GM21423 (cell line): Measurements from ENCODE around the gene SLC28A1.

Experiments used
- ATAC-seq: cut with Tn5 transposase; IDR thresholded peaks from one replicate; pipeline ENCODE4 v1.9.1; 2021; ENCODE audit warnings: mild to moderate bottlenecking, moderate library complexity; ENCODE audit not compliant: unreplicated experiment

The SLC28A1 gene

DNA sequence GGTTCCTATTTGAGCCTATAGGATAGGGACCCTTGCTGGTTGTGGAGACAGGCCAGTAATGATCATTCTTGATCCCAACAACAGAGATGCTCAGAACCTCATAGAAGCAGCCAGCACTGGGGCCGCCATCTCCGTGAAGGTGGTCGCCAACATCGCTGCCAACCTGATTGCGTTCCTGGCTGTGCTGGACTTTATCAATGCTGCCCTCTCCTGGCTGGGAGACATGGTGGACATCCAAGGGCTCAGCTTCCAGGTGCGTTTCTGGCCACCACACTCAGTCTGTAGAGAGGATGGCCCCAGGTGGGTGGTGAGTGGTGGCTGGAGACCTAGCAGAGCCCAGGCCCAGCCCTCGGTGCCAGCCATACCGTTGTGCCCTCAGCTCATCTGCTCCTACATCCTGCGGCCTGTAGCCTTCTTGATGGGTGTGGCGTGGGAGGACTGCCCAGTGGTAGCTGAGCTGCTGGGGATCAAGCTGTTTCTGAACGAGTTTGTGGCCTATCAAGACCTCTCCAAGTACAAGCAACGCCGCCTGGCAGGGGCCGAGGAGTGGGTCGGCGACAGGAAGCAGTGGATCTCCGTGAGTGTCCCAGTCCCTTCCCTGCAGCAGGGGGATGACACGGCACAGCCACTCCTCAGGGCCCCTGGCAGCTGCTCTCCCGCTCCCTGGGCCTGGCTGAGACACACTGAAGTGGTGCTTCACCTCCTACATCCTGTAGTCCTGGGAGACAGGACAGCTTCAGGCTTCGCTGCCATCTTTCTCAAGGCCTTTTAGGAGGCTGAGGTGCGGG, 50.7 kb downstream of the SLC28A1 start:
- ATAC-seq = no peak

GRCh38 chr15:84937144-84937543, 52.7 kb downstream of the SLC28A1 start:
- ATAC-seq = no peak

- no peak for ATAC-seq
These were observed 54.3 kb downstream of the SLC28A1 start for GRCh38 chr15:84938726-84939125.

DNA sequence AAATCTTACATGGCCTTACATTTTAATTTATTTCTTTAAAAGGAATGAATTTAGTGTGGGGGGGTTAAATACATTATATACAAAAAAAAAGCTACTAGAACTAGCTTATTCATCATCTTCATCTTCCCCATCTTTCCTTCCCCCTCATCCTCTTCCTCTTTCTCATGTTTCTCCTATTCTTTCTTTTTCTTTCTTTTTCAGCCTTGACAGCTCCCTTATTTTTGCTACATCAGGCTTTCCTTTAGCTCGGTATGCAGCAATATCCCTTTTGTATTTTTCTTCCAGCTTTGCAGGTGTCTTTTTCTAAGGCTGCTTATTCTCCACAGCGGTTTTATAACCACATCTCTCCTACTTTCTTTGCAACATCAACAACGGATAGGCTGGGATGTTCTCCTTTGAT, 55.9 kb downstream of the SLC28A1 start:
- ATAC-seq = no peak

GRCh38 chr15:84942456-84942855, 58.0 kb downstream of the SLC28A1 start:
- ATAC-seq = no peak

- no peak for ATAC-seq
These were observed 59.8 kb downstream of the SLC28A1 start for GRCh38 chr15:84944311-84944710.

GRCh38 chr15:84944861-84945260, 60.4 kb downstream of the SLC28A1 start:
- no peak for ATAC-seq

GRCh38 chr15:84946772-84947489, 62.5 kb downstream of the SLC28A1 start:
- ATAC-seq = no peak

- no peak for ATAC-seq
These were observed 63.7 kb downstream of the SLC28A1 start for GRCh38 chr15:84947947-84948830.

- ATAC-seq = no peak
These were observed 64.6 kb downstream of the SLC28A1 start for GRCh38 chr15:84949043-84949442.

DNA sequence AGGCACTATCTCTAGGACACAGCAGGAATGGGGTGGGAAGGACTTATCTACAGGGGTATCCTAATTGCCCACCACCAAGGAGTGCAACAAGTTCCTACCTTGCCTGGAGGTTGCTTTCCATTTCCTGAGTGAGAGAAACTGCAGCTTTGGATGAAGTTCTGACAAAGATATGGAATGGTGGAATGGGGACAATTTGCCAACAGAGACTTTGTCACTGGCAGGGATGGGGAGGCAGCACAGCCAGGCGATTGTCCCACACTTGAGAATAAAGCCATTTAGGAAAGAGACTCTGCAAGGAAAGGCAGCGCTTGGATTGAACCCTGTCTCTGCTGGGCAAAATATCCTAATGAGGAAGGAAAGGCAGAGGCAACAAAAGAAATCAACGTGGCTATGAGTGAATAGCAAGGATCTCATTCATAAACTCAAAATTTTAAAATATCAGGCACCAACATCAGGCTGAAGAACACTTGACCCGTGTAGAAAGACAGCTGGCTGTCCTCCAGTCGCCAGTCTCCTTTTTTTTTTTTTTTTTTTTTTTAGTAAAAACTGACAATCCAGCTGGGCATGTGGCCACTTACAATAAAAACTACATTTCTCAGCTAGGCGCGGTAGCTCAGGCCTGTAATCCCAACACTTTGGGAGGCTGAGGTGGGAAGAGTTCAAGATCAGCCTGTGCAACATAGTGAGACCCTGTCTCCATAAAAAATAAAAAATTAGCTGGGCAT, 65.5 kb downstream of the SLC28A1 start:
- ATAC-seq = no peak

- ATAC-seq = no peak
These were observed 66.2 kb downstream of the SLC28A1 start for GRCh38 chr15:84950570-84951111.

DNA sequence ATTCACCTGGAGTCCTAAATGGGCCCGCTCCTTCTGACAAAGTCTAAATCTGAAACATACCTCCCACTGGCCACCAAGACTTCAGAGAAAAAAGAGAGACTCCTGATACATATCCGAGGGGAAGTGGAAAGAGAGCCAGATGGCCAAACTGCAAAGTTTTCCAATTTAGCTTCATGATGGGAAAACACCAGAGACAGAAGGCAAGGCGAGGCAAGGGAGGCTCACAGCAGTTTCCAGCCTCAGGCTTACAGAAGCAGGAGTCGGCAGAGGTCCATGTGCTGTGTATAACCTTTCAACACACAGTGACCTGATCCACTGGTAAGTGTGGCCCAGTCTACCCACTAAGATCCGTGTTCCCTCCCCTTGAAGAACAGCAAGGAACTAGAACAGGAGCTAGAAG, 67.3 kb downstream of the SLC28A1 start:
- no peak for ATAC-seq

GRCh38 chr15:84953136-84953535, 68.7 kb downstream of the SLC28A1 start:
- no peak for ATAC-seq

DNA sequence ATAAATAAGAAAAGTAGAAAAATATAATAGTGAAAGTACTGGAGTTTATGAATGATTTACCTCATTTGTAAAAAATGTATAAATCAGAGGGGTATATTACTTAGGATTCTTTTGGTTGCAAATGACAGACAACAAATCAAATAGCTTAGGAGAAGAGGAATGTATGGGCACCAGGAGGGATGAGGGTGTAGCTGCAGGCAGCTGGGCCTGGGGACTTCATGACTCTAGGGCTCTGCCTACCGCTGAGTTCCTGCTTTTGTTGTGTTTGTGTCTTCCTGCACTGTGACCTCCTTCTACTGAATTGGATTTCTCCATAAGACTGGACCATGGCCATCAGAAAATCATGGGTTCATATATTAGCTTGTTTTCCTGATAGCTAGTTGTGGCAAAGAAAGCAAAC, 69.3 kb downstream of the SLC28A1 start:
- no peak for ATAC-seq

DNA sequence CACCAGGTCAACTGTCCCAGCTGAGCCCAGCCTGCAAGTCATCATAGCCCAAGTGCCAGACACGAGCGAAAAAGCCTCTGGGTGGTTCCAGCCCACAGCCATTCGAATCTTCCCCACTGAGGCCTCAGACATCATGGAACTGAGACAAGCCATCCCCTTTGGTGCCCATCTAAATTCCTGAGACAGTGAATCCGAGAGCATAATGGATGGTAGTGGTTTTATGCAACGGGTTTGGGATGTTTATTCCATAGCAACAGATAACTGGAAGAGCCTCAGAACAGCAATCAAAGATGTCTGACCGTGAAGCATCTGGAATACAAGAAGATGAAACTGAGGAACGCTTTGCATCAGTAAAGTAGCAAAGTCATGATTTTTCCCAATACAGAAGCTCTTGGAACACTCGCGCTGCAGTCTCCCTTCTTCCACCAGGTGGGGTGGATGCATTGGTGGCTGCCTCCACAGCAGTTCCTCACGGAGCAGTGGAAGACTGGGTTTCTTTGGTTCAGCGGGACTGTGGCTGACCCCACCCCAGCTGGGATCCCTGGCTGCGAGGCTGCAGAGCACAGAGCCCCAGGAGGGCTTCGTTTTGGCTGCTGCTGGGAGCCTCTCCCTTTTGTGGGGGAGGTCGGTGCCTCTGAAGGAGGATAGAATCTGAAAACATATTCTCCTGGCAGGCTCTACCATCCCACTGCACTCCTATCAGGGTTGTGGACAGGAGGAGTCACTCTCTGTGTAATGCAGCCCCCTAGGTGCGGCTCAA, 70.8 kb downstream of the SLC28A1 start:
- ATAC-seq = no peak

GRCh38 chr15:84956199-84956598, 71.7 kb downstream of the SLC28A1 start:
- ATAC-seq = no peak

DNA sequence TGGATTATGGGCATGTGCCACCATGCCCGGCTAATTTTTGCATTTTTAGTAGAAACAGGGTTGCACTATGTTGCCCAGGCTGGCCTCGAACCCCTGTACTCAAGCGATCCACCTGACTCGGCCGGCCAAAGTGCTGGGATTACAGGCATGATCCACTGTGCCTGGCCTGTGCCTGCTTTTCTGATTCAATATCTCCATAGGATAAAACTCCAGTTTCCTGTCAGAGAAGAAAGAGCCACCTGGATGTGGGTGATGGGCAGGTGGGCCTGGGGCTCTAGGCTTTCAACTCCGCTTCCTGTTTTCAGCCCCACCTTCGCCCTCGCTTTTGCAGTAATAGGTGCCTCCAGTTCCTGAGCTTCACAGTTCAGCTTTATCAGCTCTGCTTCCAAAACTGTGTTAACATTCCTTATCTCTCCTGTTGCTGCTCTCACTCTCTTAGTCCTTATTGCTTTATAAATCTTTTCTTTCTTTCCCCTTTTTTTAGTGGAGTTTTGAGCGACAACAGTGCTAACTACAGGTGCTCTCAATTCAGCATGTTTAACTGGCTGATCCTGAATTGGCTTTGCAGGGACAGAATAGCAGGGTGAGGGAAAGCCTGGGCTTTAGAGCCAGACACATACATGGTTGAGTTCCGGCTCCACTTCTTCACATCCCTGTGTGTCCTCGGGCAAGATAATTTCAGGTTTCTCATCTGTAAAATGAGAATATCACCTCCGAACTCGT, 76.1 kb downstream of the SLC28A1 start:
- ATAC-seq = no peak

DNA sequence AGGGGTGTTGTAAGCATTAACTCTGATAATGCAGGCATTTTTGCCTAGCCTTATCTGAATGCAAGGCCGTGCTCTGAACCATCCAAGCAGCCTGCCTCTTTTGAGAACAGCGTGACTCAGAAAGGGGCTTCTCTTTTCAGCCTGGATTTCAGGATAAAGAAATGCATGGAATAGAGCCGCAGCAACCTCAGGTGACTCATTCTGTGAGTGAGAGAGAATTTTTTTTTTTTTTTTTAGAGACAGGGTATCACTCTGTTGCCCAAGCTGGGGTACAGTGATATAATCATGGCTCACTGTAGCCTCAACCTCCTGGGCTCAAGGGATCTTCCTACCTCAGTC, 76.6 kb downstream of the SLC28A1 start:
- ATAC-seq = no peak
